ENCODE data around the gene KISS1R. TPM values are rescaled to one million over a fixed set of nuclear protein-coding genes. Genes with fewer than 3 reads are reported as not detected.
"Not testable (repeated sequence)": the region's sequence is repeated elsewhere in the genome, so short reads cannot be mapped to it uniquely, and the experiment has no call there.

KISS1R gene
- polyA plus RNA-seq, 1 experiment, result not detected

GRCh38 chr19:955803-956765 is 39.0 kb downstream of the KISS1R start:
- CTCF ChIA-PET, result interaction anchor here (1.1 to 2.0 kb wide), 3 partner anchors 15 to 26 kb away, joined by 3 to 5 read pairs (median 4); no protein-coding TSS in a partner anchor
- TF ChIP-seq CTCF (IDR thresholded peaks at IDR 0.05; ENCODE audit: insufficient read depth, low read depth, low read length), result no peak
- POLR2A ChIA-PET, result interaction anchor here (0.5 to 0.7 kb wide), 3 partner anchors 13 to 28 kb away, joined by 3 to 9 read pairs (median 4); no protein-coding TSS in a partner anchor
- DNase-seq (ENCODE audit: low read depth), result no peak
- Histone ChIP-seq H3K27me3 (ENCODE audit: control insufficient read depth, insufficient read depth, low read length) (no peaks in the 10 kb centered on the region), H3K4me3 (ENCODE audit: low read depth, low read length) (no peak overlapping the region), H3K36me3 (ENCODE audit: control insufficient read depth, insufficient read depth, low read length) (peaks cover 15% of the 10 kb centered on the region)

DNA sequence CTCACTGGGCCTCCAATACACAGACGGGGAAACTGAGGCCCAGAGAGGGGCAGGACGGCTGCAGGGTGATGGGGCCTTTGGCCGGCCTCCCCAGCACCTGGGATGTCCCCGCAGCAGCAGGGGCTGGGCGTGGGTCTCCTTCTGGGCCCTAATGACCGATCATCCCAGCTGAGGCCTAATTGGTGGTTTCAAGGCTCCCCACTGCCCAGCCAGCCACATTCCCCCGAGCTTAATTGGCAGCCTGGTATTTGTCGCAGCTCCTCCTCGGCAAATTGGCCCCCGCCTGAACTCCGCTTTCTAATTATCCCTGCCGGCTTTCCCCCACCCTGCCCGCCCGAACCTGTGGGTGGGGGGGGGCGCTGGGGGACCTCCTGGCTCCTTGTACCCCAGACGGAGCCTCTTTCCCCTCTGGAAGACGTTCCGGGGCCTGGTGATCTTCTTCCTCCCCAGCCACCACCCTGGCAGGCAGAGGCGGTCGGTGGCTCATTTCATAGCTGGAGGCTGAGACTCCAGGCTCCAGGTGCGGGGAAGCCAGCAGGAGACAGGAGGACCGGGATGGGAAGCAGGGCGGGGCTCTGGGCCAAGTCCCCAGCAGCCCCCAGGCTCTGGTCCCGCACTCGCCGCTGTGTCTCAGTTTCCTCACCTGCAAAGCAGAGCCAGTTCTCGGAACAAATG is 39.8 kb downstream of the KISS1R start:
- no peak for DNase-seq (ENCODE audit: low read depth)
- POLR2A ChIA-PET, result interaction anchor here (0.5 to 0.7 kb wide), 4 partner anchors 14 to 281 kb away, joined by 3 to 9 read pairs (median 4); no protein-coding TSS in a partner anchor
- CTCF ChIA-PET, result interaction anchor here (1.1 to 2.0 kb wide), 3 partner anchors 14 to 34 kb away, joined by 4 to 6 read pairs (median 5); no protein-coding TSS in a partner anchor
- TF ChIP-seq CTCF (IDR thresholded peaks at IDR 0.05; ENCODE audit: insufficient read depth, low read depth, low read length), result no peak
- Histone ChIP-seq H3K4me3 (ENCODE audit: low read depth, low read length) (no peak overlapping the region), H3K27me3 (ENCODE audit: control insufficient read depth, insufficient read depth, low read length) (no peaks in the 10 kb centered on the region), H3K36me3 (ENCODE audit: control insufficient read depth, insufficient read depth, low read length) (peaks cover 19% of the 10 kb centered on the region)

DNA sequence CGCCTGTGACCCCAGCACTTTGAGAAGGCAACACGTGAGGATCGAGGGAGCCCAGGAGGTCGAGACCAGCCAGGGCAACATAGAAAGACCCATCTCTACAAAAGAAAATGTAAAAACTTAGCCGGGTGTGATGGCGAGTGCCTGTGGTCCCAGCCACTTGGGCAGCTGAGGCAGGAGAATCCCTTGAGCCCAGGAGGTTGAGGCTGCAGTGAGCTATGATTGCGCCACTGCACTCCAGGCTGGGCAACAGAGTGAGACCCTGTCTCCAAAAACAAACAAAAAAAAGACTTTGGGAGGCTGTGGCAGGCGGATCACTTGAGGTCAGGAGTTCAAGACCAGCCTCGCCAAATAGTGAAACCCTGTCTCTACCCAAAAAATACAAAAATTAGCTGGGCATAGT is 40.4 kb downstream of the KISS1R start:
- DNase-seq (ENCODE audit: low read depth); H3K4me3 ChIP-seq (ENCODE audit: low read depth, low read length); H3K27me3 ChIP-seq (ENCODE audit: control insufficient read depth, insufficient read depth, low read length): not testable (repeated sequence)
- CTCF ChIA-PET, result interaction anchor here (0.7 to 1.3 kb wide), 3 partner anchors 10 to 35 kb away, joined by 3 to 6 read pairs (median 3); partner anchors contain the start of gene WDR18
- peaks cover 19% of the 10 kb centered on the region for H3K36me3 ChIP-seq (ENCODE audit: control insufficient read depth, insufficient read depth, low read length)
- POLR2A ChIA-PET, result interaction anchor here (0.7 kb wide), 1 partner anchor 282 kb away, joined by 4 read pairs; no protein-coding TSS in a partner anchor

DNA sequence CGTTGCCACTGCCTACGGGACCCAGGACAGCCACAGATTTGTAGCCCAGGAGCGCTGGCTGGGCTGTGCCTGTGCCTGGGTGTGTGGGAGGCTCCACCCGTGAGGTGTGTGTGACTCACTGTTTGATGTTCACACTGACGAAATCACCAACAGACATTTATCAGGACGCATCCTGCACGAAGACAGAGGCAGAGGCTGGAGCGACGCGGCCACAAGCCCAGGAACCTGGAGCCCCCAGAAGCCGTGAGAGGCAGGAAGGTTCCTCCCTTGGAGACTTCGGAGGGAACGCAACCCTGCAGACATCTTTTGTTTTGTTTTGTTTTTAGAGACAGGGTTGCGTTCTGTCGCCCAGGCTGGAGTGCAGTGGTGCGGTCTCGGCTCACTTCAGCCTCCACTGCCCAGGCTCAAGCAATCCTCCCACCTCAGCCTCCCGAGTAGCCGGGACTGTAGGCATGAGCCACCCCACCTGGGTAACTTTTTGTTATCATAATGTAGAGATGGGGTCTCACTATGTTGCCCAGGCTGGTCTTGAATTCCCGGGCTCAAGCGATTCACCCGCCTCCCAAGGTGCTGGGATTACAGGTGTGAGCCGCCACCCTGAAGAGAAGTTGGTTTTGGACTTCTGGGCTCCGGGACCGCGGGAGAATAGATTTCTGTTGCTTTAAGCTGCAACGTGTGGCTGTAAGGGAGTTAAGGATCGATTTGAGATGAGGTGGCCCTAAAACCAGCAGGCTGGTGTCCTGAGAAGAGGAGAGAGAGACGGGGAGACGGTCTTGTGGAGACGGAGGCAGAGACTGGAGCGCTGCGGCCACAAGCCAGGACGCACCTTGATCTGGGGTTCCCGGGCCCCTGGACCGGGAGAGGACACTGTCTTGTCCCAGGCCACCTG is 42.1 kb downstream of the KISS1R start:
- ChIA-PET CTCF (interaction anchor here (1.2 kb wide), 1 partner anchor 8 kb away, joined by 3 read pairs; no protein-coding TSS in a partner anchor), POLR2A (no interaction called here)
- TF ChIP-seq CTCF (IDR thresholded peaks at IDR 0.05; ENCODE audit: insufficient read depth, low read depth, low read length), result no peak
- Histone ChIP-seq H3K4me3 (ENCODE audit: low read depth, low read length) (no peak overlapping the region), H3K27me3 (ENCODE audit: control insufficient read depth, insufficient read depth, low read length) (no peaks in the 10 kb centered on the region), H3K36me3 (ENCODE audit: control insufficient read depth, insufficient read depth, low read length) (peaks cover 24% of the 10 kb centered on the region)
- no peak for DNase-seq (ENCODE audit: low read depth)

GRCh38 chr19:960020-960419 is 42.9 kb downstream of the KISS1R start:
- no peaks in the 10 kb centered on the region for H3K27me3 ChIP-seq (ENCODE audit: control insufficient read depth, insufficient read depth, low read length)
- POLR2A ChIA-PET, result no interaction called here
- H3K36me3 ChIP-seq (ENCODE audit: control insufficient read depth, insufficient read depth, low read length), result peaks cover 32% of the 10 kb centered on the region
- no peak for DNase-seq (ENCODE audit: low read depth)
- no peak for TF ChIP-seq CTCF (IDR thresholded peaks at IDR 0.05; ENCODE audit: insufficient read depth, low read depth, low read length)
- no peak overlapping the region for H3K4me3 ChIP-seq (ENCODE audit: low read depth, low read length)
- CTCF ChIA-PET, result no interaction called here

All from BJ (cell line).